ENCODE measurements around the gene PLXNA4. TPM values are rescaled to one million over a fixed set of nuclear protein-coding genes. Genes with fewer than 3 reads are reported as not detected.

Gene PLXNA4
- total RNA-seq, 1 experiment from 2014 or later, result 0.81 TPM

- no peaks in the 10 kb centered on the region for H3K27me3 Mint-ChIP-seq (ENCODE audit: low read depth)
- POLR2A ChIA-PET, result no interaction called here
- no peak overlapping the region for H3K27ac Mint-ChIP-seq
- peaks cover 7% of the 10 kb centered on the region; the same call in 1 of the 2 replicates for H3K4me1 Mint-ChIP-seq
- no peak for TF ChIP-seq PREB (CRISPR knock-in tag; IDR thresholded peaks at IDR 0.05; ENCODE audit: borderline replicate concordance)
- TF ChIP-seq, protein P1, sequence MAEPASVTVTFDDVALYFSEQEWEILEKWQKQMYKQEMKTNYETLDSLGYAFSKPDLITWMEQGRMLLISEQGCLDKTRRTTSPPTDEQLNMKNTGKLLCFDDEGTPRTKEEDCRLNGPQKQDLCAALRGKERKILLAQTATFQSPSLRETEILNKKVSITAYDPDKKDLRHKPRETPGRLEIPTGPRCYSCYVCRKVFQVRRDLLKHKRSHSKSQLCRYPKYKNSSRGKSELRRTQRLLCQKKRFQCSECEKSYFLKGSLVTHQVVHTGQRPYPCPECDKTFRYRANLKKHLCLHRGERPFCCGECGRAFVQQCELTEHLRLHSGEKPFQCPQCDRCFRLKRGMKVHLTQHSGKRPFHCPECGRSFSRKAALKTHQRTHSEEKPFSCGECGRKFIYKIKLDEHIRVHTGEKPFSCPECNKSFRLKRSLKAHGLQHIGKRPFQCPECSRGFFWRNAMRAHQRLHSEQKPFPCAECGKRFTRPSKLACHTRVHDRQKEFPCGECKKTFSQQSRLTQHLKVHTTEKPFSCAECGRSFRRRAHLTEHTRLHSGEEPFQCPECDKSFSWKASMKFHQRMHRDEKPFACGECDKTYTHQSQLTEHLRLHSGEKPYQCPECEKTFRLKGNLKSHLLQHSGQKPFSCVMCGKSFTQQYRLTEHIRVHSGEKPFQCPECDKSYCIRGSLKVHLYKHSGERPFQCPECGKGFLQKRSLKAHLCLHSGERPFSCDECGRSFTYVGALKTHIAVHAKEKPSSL (CRISPR knock-in tag; conservative IDR thresholded peaks at IDR 0.05), result no peak
- no peak for TF ChIP-seq ATF1 (CRISPR knock-in tag; IDR thresholded peaks at IDR 0.05)
- TF ChIP-seq, protein P2, sequence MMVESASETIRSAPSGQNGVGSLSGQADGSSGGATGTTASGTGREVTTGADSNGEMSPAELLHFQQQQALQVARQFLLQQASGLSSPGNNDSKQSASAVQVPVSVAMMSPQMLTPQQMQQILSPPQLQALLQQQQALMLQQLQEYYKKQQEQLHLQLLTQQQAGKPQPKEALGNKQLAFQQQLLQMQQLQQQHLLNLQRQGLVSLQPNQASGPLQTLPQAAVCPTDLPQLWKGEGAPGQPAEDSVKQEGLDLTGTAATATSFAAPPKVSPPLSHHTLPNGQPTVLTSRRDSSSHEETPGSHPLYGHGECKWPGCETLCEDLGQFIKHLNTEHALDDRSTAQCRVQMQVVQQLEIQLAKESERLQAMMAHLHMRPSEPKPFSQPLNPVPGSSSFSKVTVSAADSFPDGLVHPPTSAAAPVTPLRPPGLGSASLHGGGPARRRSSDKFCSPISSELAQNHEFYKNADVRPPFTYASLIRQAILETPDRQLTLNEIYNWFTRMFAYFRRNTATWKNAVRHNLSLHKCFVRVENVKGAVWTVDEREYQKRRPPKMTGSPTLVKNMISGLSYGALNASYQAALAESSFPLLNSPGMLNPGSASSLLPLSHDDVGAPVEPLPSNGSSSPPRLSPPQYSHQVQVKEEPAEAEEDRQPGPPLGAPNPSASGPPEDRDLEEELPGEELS (CRISPR knock-in tag; IDR thresholded peaks at IDR 0.05), result no peak
- TF ChIP-seq MXD4 (CRISPR knock-in tag; IDR thresholded peaks at IDR 0.05; ENCODE audit: borderline replicate concordance), result no peak
- TF ChIP-seq, protein P3, sequence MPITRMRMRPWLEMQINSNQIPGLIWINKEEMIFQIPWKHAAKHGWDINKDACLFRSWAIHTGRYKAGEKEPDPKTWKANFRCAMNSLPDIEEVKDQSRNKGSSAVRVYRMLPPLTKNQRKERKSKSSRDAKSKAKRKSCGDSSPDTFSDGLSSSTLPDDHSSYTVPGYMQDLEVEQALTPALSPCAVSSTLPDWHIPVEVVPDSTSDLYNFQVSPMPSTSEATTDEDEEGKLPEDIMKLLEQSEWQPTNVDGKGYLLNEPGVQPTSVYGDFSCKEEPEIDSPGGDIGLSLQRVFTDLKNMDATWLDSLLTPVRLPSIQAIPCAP (CRISPR knock-in tag; IDR thresholded peaks at IDR 0.05), result no peak
- TF ChIP-seq, protein P4, sequence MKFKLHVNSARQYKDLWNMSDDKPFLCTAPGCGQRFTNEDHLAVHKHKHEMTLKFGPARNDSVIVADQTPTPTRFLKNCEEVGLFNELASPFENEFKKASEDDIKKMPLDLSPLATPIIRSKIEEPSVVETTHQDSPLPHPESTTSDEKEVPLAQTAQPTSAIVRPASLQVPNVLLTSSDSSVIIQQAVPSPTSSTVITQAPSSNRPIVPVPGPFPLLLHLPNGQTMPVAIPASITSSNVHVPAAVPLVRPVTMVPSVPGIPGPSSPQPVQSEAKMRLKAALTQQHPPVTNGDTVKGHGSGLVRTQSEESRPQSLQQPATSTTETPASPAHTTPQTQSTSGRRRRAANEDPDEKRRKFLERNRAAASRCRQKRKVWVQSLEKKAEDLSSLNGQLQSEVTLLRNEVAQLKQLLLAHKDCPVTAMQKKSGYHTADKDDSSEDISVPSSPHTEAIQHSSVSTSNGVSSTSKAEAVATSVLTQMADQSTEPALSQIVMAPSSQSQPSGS (CRISPR knock-in tag; IDR thresholded peaks at IDR 0.05; ENCODE audit: borderline replicate concordance, low read depth), result no peak
- no peak for TF ChIP-seq PRRX2 (CRISPR knock-in tag; IDR thresholded peaks at IDR 0.05)
- no peak for TF ChIP-seq NFATC4 (CRISPR knock-in tag; IDR thresholded peaks at IDR 0.05)
- no peak for TF ChIP-seq SP1 (CRISPR knock-in tag; conservative IDR thresholded peaks at IDR 0.05)
- no peaks in the 10 kb centered on the region for H3K36me3 Mint-ChIP-seq
- CTCF ChIA-PET, result interaction anchor here (0.9 kb wide), 1 partner anchor 411 kb away, joined by 3 read pairs; no protein-coding TSS in a partner anchor
- no peak for DNase-seq (ENCODE audit: low spot score)
- H3K4me3 Mint-ChIP-seq, result no peak overlapping the region
- no peak for ATAC-seq
- no peaks in the 10 kb centered on the region for H3K9me3 Mint-ChIP-seq
Observed at GRCh38 chr7:132102391-132102790, 473.9 kb downstream of the PLXNA4 start.

DNA sequence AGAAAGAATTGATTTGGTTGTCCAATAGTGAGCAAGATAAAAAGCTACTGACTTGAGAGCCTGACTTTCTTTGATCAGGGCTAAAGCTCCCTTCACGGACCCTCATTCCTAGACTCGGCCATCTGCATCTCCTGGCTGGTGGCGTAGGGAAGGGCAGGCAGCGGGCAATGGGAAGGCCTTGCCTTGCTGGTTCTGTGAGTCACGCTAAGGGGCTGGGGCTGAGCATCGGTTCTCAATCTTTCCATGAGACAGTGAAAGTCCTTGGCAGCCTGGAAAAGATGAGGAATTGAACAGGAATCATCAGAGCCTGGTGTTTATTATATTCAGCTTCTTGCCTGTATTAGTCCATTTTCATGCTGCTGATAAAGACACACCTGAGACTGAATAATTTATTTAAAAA, 475.3 kb downstream of the PLXNA4 start:
- ChIA-PET POLR2A (no interaction called here), CTCF (no interaction called here)
- Mint-ChIP-seq H3K36me3 (no peaks in the 10 kb centered on the region), H3K4me3 (no peak overlapping the region), H3K9me3 (no peaks in the 10 kb centered on the region), H3K27me3 (ENCODE audit: low read depth) (no peaks in the 10 kb centered on the region; the same call in 1 of the 2 replicates), H3K27ac (no peak overlapping the region), H3K4me1 (peaks cover 7% of the 10 kb centered on the region; the same call in 1 of the 2 replicates)
- TF ChIP-seq ATF1 (CRISPR knock-in tag; IDR thresholded peaks at IDR 0.05) (no peak), NR2C2 (CRISPR knock-in tag; IDR thresholded peaks at IDR 0.05) (no peak), ZNF423 (CRISPR knock-in tag; IDR thresholded peaks at IDR 0.05) (no peak), TEAD1 (CRISPR knock-in tag; IDR thresholded peaks at IDR 0.05) (no peak), SOX15 (CRISPR knock-in tag; IDR thresholded peaks at IDR 0.05) (no peak), ZNF317 (CRISPR knock-in tag; IDR thresholded peaks at IDR 0.05; ENCODE audit: borderline replicate concordance, low read depth) (no peak), OVOL2 (CRISPR knock-in tag; IDR thresholded peaks at IDR 0.05; ENCODE audit: borderline replicate concordance) (no peak), MLX (CRISPR knock-in tag; IDR thresholded peaks at IDR 0.05) (no peak), FOXJ3 (CRISPR knock-in tag; IDR thresholded peaks at IDR 0.05; ENCODE audit: borderline replicate concordance) (no peak), GABPB1 (CRISPR knock-in tag; IDR thresholded peaks at IDR 0.05) (no peak), GTF2I (CRISPR knock-in tag; conservative IDR thresholded peaks at IDR 0.05) (no peak), CREM (CRISPR knock-in tag; IDR thresholded peaks at IDR 0.05) (no peak), MXD4 (CRISPR knock-in tag; IDR thresholded peaks at IDR 0.05; ENCODE audit: borderline replicate concordance) (no peak), ZSCAN18 (CRISPR knock-in tag; IDR thresholded peaks at IDR 0.05) (no peak)
- TF ChIP-seq, protein P3 (CRISPR knock-in tag; IDR thresholded peaks at IDR 0.05), result no peak
- TF ChIP-seq, protein P5, sequence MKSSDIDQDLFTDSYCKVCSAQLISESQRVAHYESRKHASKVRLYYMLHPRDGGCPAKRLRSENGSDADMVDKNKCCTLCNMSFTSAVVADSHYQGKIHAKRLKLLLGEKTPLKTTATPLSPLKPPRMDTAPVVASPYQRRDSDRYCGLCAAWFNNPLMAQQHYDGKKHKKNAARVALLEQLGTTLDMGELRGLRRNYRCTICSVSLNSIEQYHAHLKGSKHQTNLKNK (CRISPR knock-in tag; IDR thresholded peaks at IDR 0.05), result no peak
- ATAC-seq, result no peak
- no peak for DNase-seq (ENCODE audit: low spot score)

Data from WTC11 (cell line).